Measurements from ENCODE around the gene CABLES1. TPM values are rescaled to one million over a fixed set of nuclear protein-coding genes. Genes with fewer than 3 reads are reported as not detected.

The CABLES1 gene
- total RNA-seq, 2 experiments from 2014 or later: 3.7 to 3.8 TPM

- Mint-ChIP-seq H3K9me3 (ENCODE audit: low read depth) (peaks cover 4% of the 10 kb centered on the region), H3K4me1 (peaks cover 13% of the 10 kb centered on the region), H3K36me3 (ENCODE audit: low read depth) (no peaks in the 10 kb centered on the region), H3K27ac (no peak overlapping the region), H3K4me3 (no peak overlapping the region), H3K27me3 (no peaks in the 10 kb centered on the region)
- ATAC-seq: no peak
- no peak for DNase-seq
- ChIA-PET POLR2A (no interaction called here), CTCF (no interaction called here)
- intact Hi-C loops (cut with DNase I, micrococcal nuclease): no loop called here
Measured at GRCh38 chr18:23114171-23114881, 21.0 kb upstream of the CABLES1 start.

GRCh38 chr18:23114911-23115310, 20.4 kb upstream of the CABLES1 start:
- DNase-seq (no peak), ATAC-seq (no peak)
- no peaks in the 10 kb centered on the region for H3K27me3 Mint-ChIP-seq
- H3K9me3 Mint-ChIP-seq (ENCODE audit: low read depth): peaks cover 4% of the 10 kb centered on the region
- H3K4me3 Mint-ChIP-seq: no peak overlapping the region
- intact Hi-C loops (cut with DNase I, micrococcal nuclease): no loop called here
- POLR2A ChIA-PET: no interaction called here
- CTCF ChIA-PET: no interaction called here
- H3K27ac Mint-ChIP-seq: no peak overlapping the region
- H3K4me1 Mint-ChIP-seq: peaks cover 13% of the 10 kb centered on the region
- H3K36me3 Mint-ChIP-seq (ENCODE audit: low read depth): no peaks in the 10 kb centered on the region

- intact Hi-C loops (cut with DNase I, micrococcal nuclease): no loop called here
- ChIA-PET CTCF (interaction anchor here (0.6 to 1.7 kb wide), 2 partner anchors 13 to 305 kb away, joined by 3 read pairs; no protein-coding TSS in a partner anchor), POLR2A (no interaction called here)
- H3K27me3 Mint-ChIP-seq: no peaks in the 10 kb centered on the region
- H3K27ac Mint-ChIP-seq: no peak overlapping the region
- ATAC-seq (no peak), DNase-seq (no peak)
- peaks cover 13% of the 10 kb centered on the region for H3K4me1 Mint-ChIP-seq
- H3K9me3 Mint-ChIP-seq (ENCODE audit: low read depth): peaks cover 4% of the 10 kb centered on the region
- no peaks in the 10 kb centered on the region for H3K36me3 Mint-ChIP-seq (ENCODE audit: low read depth)
- H3K4me3 Mint-ChIP-seq: no peak overlapping the region
Measured at GRCh38 chr18:23115683-23116096, 19.6 kb upstream of the CABLES1 start.

GRCh38 chr18:23121133-23121532, 14.2 kb upstream of the CABLES1 start:
- intact Hi-C loops (cut with DNase I, micrococcal nuclease): no loop called here
- H3K9me3 Mint-ChIP-seq (ENCODE audit: low read depth): no peaks in the 10 kb centered on the region
- H3K36me3 Mint-ChIP-seq (ENCODE audit: low read depth): no peaks in the 10 kb centered on the region
- no peak overlapping the region for H3K27ac Mint-ChIP-seq
- ATAC-seq (no peak), DNase-seq (no peak)
- no peak overlapping the region for H3K4me3 Mint-ChIP-seq
- ChIA-PET CTCF (interaction anchor here (0.7 to 1.1 kb wide), 3 partner anchors 10 to 12 kb away, joined by 3 to 7 read pairs (median 3); no protein-coding TSS in a partner anchor), POLR2A (no interaction called here)
- H3K27me3 Mint-ChIP-seq: no peaks in the 10 kb centered on the region
- H3K4me1 Mint-ChIP-seq: no peaks in the 10 kb centered on the region

- Mint-ChIP-seq H3K36me3 (ENCODE audit: low read depth) (no peaks in the 10 kb centered on the region), H3K27me3 (no peaks in the 10 kb centered on the region), H3K4me1 (no peaks in the 10 kb centered on the region), H3K4me3 (no peak overlapping the region), H3K9me3 (ENCODE audit: low read depth) (no peaks in the 10 kb centered on the region), H3K27ac (no peak overlapping the region)
- ATAC-seq (no peak), DNase-seq (no peak)
- ChIA-PET POLR2A (no interaction called here), CTCF (interaction anchor here (0.7 kb wide), 1 partner anchor 60 kb away, joined by 3 read pairs; no protein-coding TSS in a partner anchor)
- intact Hi-C loops (cut with DNase I, micrococcal nuclease): no loop called here
Measured at GRCh38 chr18:23122334-23123229, 12.7 kb upstream of the CABLES1 start.

GRCh38 chr18:23126376-23127056, 8.8 kb upstream of the CABLES1 start:
- CTCF ChIA-PET: interaction anchor here (0.6 to 4.5 kb wide), 5 partner anchors 30 to 313 kb away, joined by 3 to 40 read pairs (median 3); a partner anchor contains a TSS
- POLR2A ChIA-PET: no interaction called here

GRCh38 chr18:23127090-23127489, 8.2 kb upstream of the CABLES1 start:
- H3K4me3 Mint-ChIP-seq: no peak overlapping the region
- H3K9me3 Mint-ChIP-seq (ENCODE audit: low read depth): no peaks in the 10 kb centered on the region
- H3K27ac Mint-ChIP-seq: no peak overlapping the region
- no peak for ATAC-seq
- peaks cover 2% of the 10 kb centered on the region for H3K27me3 Mint-ChIP-seq
- CTCF ChIA-PET: interaction anchor here (0.6 to 4.5 kb wide), 3 partner anchors 252 to 311 kb away, joined by 3 to 40 read pairs (median 4); a partner anchor contains a TSS
- POLR2A ChIA-PET: no interaction called here
- H3K36me3 Mint-ChIP-seq (ENCODE audit: low read depth): no peaks in the 10 kb centered on the region
- intact Hi-C loops (cut with DNase I, micrococcal nuclease): no loop called here
- H3K4me1 Mint-ChIP-seq: no peaks in the 10 kb centered on the region
- DNase-seq: no peak

More at GRCh38 chr18:23126376-23127056, 8.8 kb upstream of the CABLES1 start:
- no peak for DNase-seq
- H3K9me3 Mint-ChIP-seq (ENCODE audit: low read depth): no peaks in the 10 kb centered on the region
- no peaks in the 10 kb centered on the region for H3K36me3 Mint-ChIP-seq (ENCODE audit: low read depth)
- H3K27me3 Mint-ChIP-seq: peaks cover 2% of the 10 kb centered on the region
- H3K27ac Mint-ChIP-seq: no peak overlapping the region
- no peak for ATAC-seq
- no peaks in the 10 kb centered on the region for H3K4me1 Mint-ChIP-seq
- H3K4me3 Mint-ChIP-seq: no peak overlapping the region
- intact Hi-C loops (cut with DNase I, micrococcal nuclease): no loop called here

- ChIA-PET POLR2A (no interaction called here), CTCF (interaction anchor here (0.5 to 4.5 kb wide), 5 partner anchors 10 to 296 kb away, joined by 3 to 40 read pairs (median 4); no protein-coding TSS in a partner anchor)
- Mint-ChIP-seq H3K9me3 (ENCODE audit: low read depth) (no peaks in the 10 kb centered on the region), H3K4me1 (peaks cover 5% of the 10 kb centered on the region), H3K4me3 (no peak overlapping the region), H3K36me3 (ENCODE audit: low read depth) (no peaks in the 10 kb centered on the region), H3K27ac (no peak overlapping the region), H3K27me3 (peaks cover 10% of the 10 kb centered on the region)
- no peak for DNase-seq
- intact Hi-C loops (cut with DNase I, micrococcal nuclease): loop anchor here (5.0 to 10.0 kb wide), 3 partner anchors 97 to 332 kb away; no protein-coding TSS in a partner anchor
- no peak for ATAC-seq
Measured at GRCh38 chr18:23129355-23130002, 5.8 kb upstream of the CABLES1 start.

GRCh38 chr18:23131693-23132319, 3.5 kb upstream of the CABLES1 start:
- no peaks in the 10 kb centered on the region for H3K9me3 Mint-ChIP-seq (ENCODE audit: low read depth)
- DNase-seq (peak; percentile 69), ATAC-seq (no peak)
- H3K27ac Mint-ChIP-seq: no peak overlapping the region
- CTCF ChIA-PET: interaction anchor here (0.5 to 2.3 kb wide), 15 partner anchors 11 to 1391 kb away, joined by 3 to 20 read pairs (median 4); partner anchors contain the start of genes MIB1 and RBBP8
- POLR2A ChIA-PET: no interaction called here
- peaks cover 17% of the 10 kb centered on the region for H3K27me3 Mint-ChIP-seq
- H3K4me3 Mint-ChIP-seq: no peak overlapping the region
- intact Hi-C loops (cut with DNase I, micrococcal nuclease): loop anchor here (1.0 to 10.0 kb wide), 8 partner anchors 100 to 373 kb away; no protein-coding TSS in a partner anchor
- peaks cover 12% of the 10 kb centered on the region for H3K4me1 Mint-ChIP-seq
- no peaks in the 10 kb centered on the region for H3K36me3 Mint-ChIP-seq (ENCODE audit: low read depth)
